ENCODE results near the gene TBC1D22A.

TBC1D22A gene

DNA sequence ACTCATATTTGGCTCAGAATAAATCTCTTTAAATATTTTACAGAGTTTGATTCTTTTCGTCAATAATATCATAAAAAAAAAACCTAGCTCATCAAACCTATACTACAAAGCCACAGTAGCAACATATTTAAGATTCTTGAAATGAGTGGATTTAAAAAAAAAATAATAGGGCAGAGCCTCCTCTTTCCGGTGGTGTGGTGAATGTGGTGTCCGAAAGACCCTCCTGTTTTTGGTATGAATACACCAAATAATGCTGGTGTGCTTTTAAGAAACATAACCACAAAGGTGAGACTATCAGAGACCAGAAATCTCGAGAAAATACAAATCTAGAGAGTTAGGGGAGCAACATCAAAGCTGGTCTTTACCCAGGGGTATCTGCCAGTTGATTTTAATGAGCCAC is 342.6 kb downstream of the TBC1D22A start:
- Histone ChIP-seq H3K27ac (ENCODE audit: low read length) (no peak overlapping the region), H3K9ac (ENCODE audit: low read length) (no peak overlapping the region), H3K4me3 (ENCODE audit: low read length) (no peak overlapping the region), H2AFZ (ENCODE audit: low read length) (no peak overlapping the region), H3K36me3 (replicated peaks; ENCODE audit: insufficient read depth, low read length) (no peaks in the 10 kb centered on the region), H3K4me2 (ENCODE audit: low read depth, low read length) (no peak overlapping the region), H4K20me1 (ENCODE audit: insufficient read depth, low read length) (no peaks in the 10 kb centered on the region), H3K9me3 (replicated peaks; ENCODE audit: insufficient read depth, low read length) (no peaks in the 10 kb centered on the region), H3K4me1 (ENCODE audit: low read length) (no peaks in the 10 kb centered on the region), H3K79me2 (ENCODE audit: low read length) (no peaks in the 10 kb centered on the region), H3K9me2 (replicated peaks; ENCODE audit: insufficient read depth, low read length) (no peaks in the 10 kb centered on the region), H3K27me3 (replicated peaks; ENCODE audit: insufficient read depth, low read length) (no peaks in the 10 kb centered on the region), H3F3A (ENCODE audit: insufficient read depth, low read length) (no peaks in the 10 kb centered on the region)
- TF ChIP-seq, protein P1, sequence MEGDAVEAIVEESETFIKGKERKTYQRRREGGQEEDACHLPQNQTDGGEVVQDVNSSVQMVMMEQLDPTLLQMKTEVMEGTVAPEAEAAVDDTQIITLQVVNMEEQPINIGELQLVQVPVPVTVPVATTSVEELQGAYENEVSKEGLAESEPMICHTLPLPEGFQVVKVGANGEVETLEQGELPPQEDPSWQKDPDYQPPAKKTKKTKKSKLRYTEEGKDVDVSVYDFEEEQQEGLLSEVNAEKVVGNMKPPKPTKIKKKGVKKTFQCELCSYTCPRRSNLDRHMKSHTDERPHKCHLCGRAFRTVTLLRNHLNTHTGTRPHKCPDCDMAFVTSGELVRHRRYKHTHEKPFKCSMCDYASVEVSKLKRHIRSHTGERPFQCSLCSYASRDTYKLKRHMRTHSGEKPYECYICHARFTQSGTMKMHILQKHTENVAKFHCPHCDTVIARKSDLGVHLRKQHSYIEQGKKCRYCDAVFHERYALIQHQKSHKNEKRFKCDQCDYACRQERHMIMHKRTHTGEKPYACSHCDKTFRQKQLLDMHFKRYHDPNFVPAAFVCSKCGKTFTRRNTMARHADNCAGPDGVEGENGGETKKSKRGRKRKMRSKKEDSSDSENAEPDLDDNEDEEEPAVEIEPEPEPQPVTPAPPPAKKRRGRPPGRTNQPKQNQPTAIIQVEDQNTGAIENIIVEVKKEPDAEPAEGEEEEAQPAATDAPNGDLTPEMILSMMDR (IDR thresholded peaks at IDR 0.05; ENCODE audit: low read length) = no peak
- TF ChIP-seq EZH2 (optimal IDR thresholded peaks at IDR 0.05; ENCODE audit: low read depth, low read length) (no peak), EZH2phosphoT487 (IDR thresholded peaks at IDR 0.05; ENCODE audit: low read length) (no peak)
- DNase-seq = no peak

DNA sequence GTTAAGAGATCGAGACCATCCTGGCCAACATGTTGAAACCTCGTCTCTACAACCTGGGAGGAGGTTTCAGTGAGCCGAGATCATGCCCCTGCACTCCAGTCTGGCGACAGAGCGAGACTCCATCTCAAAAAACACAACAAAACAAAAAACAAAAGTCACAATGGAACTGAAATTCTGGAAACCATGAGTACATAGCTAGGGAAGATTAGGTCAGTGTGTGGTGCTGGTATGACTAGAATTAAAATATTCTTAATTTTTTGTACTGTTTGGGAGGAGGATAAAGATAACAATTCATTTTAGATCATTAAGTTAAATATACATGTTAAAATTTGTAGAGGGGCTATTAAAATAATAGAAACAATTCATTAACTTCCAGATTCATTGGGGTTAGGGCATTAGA is 344.4 kb downstream of the TBC1D22A start:
- Histone ChIP-seq H3K9ac (ENCODE audit: low read length) (no peak overlapping the region), H3K4me3 (ENCODE audit: low read length) (no peak overlapping the region), H3K9me2 (replicated peaks; ENCODE audit: insufficient read depth, low read length) (no peaks in the 10 kb centered on the region), H3K27ac (ENCODE audit: low read length) (no peak overlapping the region), H3K27me3 (replicated peaks; ENCODE audit: insufficient read depth, low read length) (no peaks in the 10 kb centered on the region), H3F3A (ENCODE audit: insufficient read depth, low read length) (no peaks in the 10 kb centered on the region), H3K4me1 (ENCODE audit: low read length) (no peaks in the 10 kb centered on the region), H3K36me3 (replicated peaks; ENCODE audit: insufficient read depth, low read length) (no peaks in the 10 kb centered on the region), H3K79me2 (ENCODE audit: low read length) (no peaks in the 10 kb centered on the region), H3K4me2 (ENCODE audit: low read depth, low read length) (no peak overlapping the region), H4K20me1 (ENCODE audit: insufficient read depth, low read length) (no peaks in the 10 kb centered on the region), H2AFZ (ENCODE audit: low read length) (no peak overlapping the region), H3K9me3 (replicated peaks; ENCODE audit: insufficient read depth, low read length) (no peaks in the 10 kb centered on the region)
- TF ChIP-seq EZH2 (optimal IDR thresholded peaks at IDR 0.05; ENCODE audit: low read depth, low read length) (no peak), EZH2phosphoT487 (IDR thresholded peaks at IDR 0.05; ENCODE audit: low read length) (no peak)
- TF ChIP-seq, protein P1 (IDR thresholded peaks at IDR 0.05; ENCODE audit: low read length) = no peak
- DNase-seq = no peak

DNA sequence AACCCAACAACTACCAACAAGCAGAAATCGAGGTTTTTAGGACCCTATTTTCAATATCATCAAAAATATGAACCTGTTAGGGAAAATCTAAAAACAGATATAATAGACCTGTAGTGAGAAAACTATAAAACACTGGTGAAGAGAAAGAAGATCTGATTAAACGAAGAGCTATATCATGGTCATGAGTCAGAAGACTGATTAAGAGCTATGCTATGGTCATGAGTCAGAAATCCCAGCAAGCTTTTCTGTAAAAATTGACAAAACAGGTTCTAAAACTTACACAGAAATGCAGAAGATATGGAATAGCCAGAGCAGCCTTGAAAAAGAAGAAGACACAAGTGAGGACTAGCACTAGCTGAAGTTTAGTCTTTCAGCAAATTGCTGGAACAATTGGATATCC is 345.0 kb downstream of the TBC1D22A start:
- Histone ChIP-seq H3K9ac (ENCODE audit: low read length) (no peak overlapping the region), H3K4me2 (ENCODE audit: low read depth, low read length) (no peak overlapping the region), H4K20me1 (ENCODE audit: insufficient read depth, low read length) (no peaks in the 10 kb centered on the region), H3F3A (ENCODE audit: insufficient read depth, low read length) (no peaks in the 10 kb centered on the region), H3K79me2 (ENCODE audit: low read length) (no peaks in the 10 kb centered on the region), H3K27ac (ENCODE audit: low read length) (no peak overlapping the region), H3K27me3 (replicated peaks; ENCODE audit: insufficient read depth, low read length) (no peaks in the 10 kb centered on the region), H3K9me2 (replicated peaks; ENCODE audit: insufficient read depth, low read length) (no peaks in the 10 kb centered on the region), H3K36me3 (replicated peaks; ENCODE audit: insufficient read depth, low read length) (no peaks in the 10 kb centered on the region), H3K4me1 (ENCODE audit: low read length) (no peaks in the 10 kb centered on the region), H3K4me3 (ENCODE audit: low read length) (no peak overlapping the region), H2AFZ (ENCODE audit: low read length) (no peak overlapping the region), H3K9me3 (replicated peaks; ENCODE audit: insufficient read depth, low read length) (no peaks in the 10 kb centered on the region)
- TF ChIP-seq, protein P1 (IDR thresholded peaks at IDR 0.05; ENCODE audit: low read length) = no peak
- TF ChIP-seq EZH2phosphoT487 (IDR thresholded peaks at IDR 0.05; ENCODE audit: low read length) = no peak
- TF ChIP-seq EZH2 (optimal IDR thresholded peaks at IDR 0.05; ENCODE audit: low read depth, low read length) = no peak
- no peak for DNase-seq
